ENCODE measurements around the gene LONP2. TPM values are rescaled to one million over a fixed set of nuclear protein-coding genes. Genes with fewer than 3 reads are reported as not detected.

LONP2 gene
- total and polyA plus RNA-seq, 2 of the 13 experiments (the other 11 are each of a cell fraction or from before 2014, with no cell fraction given): 39.2 to 63.3 TPM

DNA sequence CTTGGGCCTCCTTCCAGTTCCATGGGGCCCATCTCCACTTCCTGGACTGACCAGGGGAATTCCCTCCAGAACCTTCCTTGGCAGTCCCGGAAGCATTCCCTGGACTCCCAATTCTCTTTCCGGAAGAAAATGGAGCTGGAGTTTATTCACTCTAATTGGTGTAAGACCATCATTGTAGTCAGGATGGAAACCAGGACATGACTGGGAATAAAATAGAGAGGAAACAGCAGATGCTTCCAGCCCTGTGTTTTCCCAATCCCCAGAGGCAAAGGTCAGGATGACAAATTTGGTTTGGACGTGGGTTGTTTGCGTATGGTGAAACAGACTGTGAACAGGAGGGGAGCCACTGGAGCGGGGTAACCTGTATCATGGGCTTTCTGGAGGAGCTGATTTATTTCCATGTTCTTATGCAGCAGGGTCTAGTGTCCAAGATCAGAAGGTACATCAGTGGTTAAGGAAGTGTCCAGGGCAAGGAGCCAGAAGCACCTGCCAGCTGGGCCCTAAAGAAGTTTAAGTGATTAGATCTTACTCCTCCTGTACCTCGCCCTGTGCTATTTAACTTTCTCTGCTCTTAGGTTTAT lies 8.5 kb upstream of the LONP2 start (continued):
- TF ChIP-seq ZNF766 (CRISPR knock-in tag; IDR thresholded peaks at IDR 0.05; ENCODE audit: borderline replicate concordance): no peak
- no peak for TF ChIP-seq SNRNP70 (IDR thresholded peaks at IDR 0.05; ENCODE audit: low read depth, low read length)
- TF ChIP-seq SRSF9 (IDR thresholded peaks at IDR 0.05; ENCODE audit: borderline replicate concordance, insufficient read depth, low read depth, low read length, poor library complexity, severe bottlenecking): no peak
- peak; percentile 66 for TF ChIP-seq POLR2AphosphoS5 (IDR thresholded peaks at IDR 0.05; ENCODE audit: low read depth, low read length)
- no peak for TF ChIP-seq XRCC5 (optimal IDR thresholded peaks at IDR 0.05; ENCODE audit: low read length)
- no peak for TF ChIP-seq NFYB (CRISPR knock-in tag; IDR thresholded peaks at IDR 0.05)
- 0 out of 2 replicates have a peak, but pooled peaks have one; percentile 51 for TF ChIP-seq ZNF792 (CRISPR knock-in tag; IDR thresholded peaks at IDR 0.05)
- TF ChIP-seq NKX3-1 (CRISPR knock-in tag; IDR thresholded peaks at IDR 0.05): no peak
- no peak for TF ChIP-seq GTF2F1 (IDR thresholded peaks at IDR 0.05; ENCODE audit: low read length)
- no peak for TF ChIP-seq NAIF1 (CRISPR knock-in tag; IDR thresholded peaks at IDR 0.05; ENCODE audit: borderline replicate concordance)
- 0 out of 2 replicates have a peak, but pooled peaks have one; percentile 29 for TF ChIP-seq MEIS2 (CRISPR knock-in tag; IDR thresholded peaks at IDR 0.05)
- TF ChIP-seq, protein P1, sequence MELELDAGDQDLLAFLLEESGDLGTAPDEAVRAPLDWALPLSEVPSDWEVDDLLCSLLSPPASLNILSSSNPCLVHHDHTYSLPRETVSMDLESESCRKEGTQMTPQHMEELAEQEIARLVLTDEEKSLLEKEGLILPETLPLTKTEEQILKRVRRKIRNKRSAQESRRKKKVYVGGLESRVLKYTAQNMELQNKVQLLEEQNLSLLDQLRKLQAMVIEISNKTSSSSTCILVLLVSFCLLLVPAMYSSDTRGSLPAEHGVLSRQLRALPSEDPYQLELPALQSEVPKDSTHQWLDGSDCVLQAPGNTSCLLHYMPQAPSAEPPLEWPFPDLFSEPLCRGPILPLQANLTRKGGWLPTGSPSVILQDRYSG (CRISPR knock-in tag; IDR thresholded peaks at IDR 0.05): no peak
- TF ChIP-seq TEAD3 (CRISPR knock-in tag; optimal IDR thresholded peaks at IDR 0.05; ENCODE audit: borderline replicate concordance): peak; percentile 32
- TF ChIP-seq, protein P2, sequence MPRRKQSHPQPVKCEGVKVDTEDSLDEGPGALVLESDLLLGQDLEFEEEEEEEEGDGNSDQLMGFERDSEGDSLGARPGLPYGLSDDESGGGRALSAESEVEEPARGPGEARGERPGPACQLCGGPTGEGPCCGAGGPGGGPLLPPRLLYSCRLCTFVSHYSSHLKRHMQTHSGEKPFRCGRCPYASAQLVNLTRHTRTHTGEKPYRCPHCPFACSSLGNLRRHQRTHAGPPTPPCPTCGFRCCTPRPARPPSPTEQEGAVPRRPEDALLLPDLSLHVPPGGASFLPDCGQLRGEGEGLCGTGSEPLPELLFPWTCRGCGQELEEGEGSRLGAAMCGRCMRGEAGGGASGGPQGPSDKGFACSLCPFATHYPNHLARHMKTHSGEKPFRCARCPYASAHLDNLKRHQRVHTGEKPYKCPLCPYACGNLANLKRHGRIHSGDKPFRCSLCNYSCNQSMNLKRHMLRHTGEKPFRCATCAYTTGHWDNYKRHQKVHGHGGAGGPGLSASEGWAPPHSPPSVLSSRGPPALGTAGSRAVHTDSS (CRISPR knock-in tag; conservative IDR thresholded peaks at IDR 0.05): no peak
- no peak for TF ChIP-seq FIP1L1 (IDR thresholded peaks at IDR 0.05; ENCODE audit: borderline replicate concordance, insufficient read depth, low read depth, low read length)
- TF ChIP-seq CBX1 (IDR thresholded peaks at IDR 0.05; ENCODE audit: low read depth): no peak
- TF ChIP-seq ZNF709 (CRISPR knock-in tag; IDR thresholded peaks at IDR 0.05): no peak
- TF ChIP-seq, protein P3, sequence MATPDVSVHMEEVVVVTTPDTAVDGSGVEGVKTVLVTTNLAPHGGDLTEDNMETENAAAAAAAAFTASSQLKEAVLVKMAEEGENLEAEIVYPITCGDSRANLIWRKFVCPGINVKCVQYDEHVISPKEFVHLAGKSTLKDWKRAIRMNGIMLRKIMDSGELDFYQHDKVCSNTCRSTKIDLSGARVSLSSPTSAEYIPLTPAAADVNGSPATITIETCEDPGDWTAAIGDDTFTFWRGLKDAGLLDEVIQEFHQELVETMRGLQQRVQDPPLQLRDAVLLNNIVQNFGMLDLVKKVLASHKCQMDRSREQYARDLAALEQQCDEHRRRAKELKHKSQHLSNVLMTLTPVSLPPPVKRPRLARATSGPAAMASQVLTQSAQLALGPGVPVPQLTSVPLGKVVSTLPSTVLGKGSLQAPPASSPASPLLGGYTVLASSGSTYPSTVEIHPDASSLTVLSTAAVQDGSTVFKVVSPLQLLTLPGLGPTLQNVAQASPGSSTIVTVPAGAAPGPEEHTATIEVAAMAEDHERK (CRISPR knock-in tag; IDR thresholded peaks at IDR 0.05; ENCODE audit: low read depth): 0 out of 2 replicates have a peak, but pooled peaks have one; percentile 24
- no peak for TF ChIP-seq NFE2L2 (IDR thresholded peaks at IDR 0.05; ENCODE audit: low read length)
- TF ChIP-seq ERF (CRISPR knock-in tag; IDR thresholded peaks at IDR 0.05): peak; percentile 22; the same call in 1 of the 2 replicates
- no peak for TF ChIP-seq ZNF616 (CRISPR knock-in tag; IDR thresholded peaks at IDR 0.05; ENCODE audit: low read depth)
- no peak for TF ChIP-seq KDM4B (CRISPR knock-in tag; IDR thresholded peaks at IDR 0.05)
- TF ChIP-seq TOE1 (CRISPR knock-in tag; IDR thresholded peaks at IDR 0.05): no peak
- TF ChIP-seq SAFB2 (CRISPR knock-in tag; IDR thresholded peaks at IDR 0.05; ENCODE audit: borderline replicate concordance, low read depth): no peak
